ENCODE measurements around the gene BCL7A.

GRCh38 chr12:122054842-122055520 is 33.3 kb downstream of the BCL7A start:
- TF ChIP-seq CTCF (IDR thresholded peaks at IDR 0.05) (no peak), POLR2A (IDR thresholded peaks at IDR 0.05) (no peak), POLR2AphosphoS5 (IDR thresholded peaks at IDR 0.05; ENCODE audit: insufficient read depth in 1 of 2, low read depth in 1 of 2) (no peak)
